Liver (tissue), 3 donors: ENCODE results near the gene ARFGAP1.

Source experiments
- CTCF ChIP-seq: fragments of 150-350 bp; IDR thresholded peaks from 2 replicates; pipeline ENCODE4 v1.5.1; 2017; ENCODE audit warnings: improper control_type of control experiment, low read depth, low read length; ENCODE audit not compliant: missing input control
- EGR1 ChIP-seq, 2 donors: IDR thresholded peaks; 2 replicates each; pipeline ENCODE4 v1.6.1; 2016 to 2018; ENCODE audit warnings: antibody characterized with exemption in 2 of 2, low read depth in 2 of 2
- FOXA2 ChIP-seq: IDR thresholded peaks from 2 replicates; pipeline ENCODE4 v1.6.1; 2016; ENCODE audit warnings: antibody characterized with exemption
- RAD21 ChIP-seq, 2 donors: IDR thresholded peaks; 2 replicates each; pipeline ENCODE4 v1.6.1; 2016; ENCODE audit warnings: antibody characterized with exemption in 2 of 2, mild to moderate bottlenecking in 2 of 2
- SP1 ChIP-seq: IDR thresholded peaks from 2 replicates; pipeline ENCODE4 v1.6.1; 2018; ENCODE audit warnings: antibody characterized with exemption, mild to moderate bottlenecking
- TAF1 ChIP-seq: conservative IDR thresholded peaks from 2 replicates; pipeline ENCODE4 v1.6.1; 2016; ENCODE audit warnings: antibody characterized with exemption, mild to moderate bottlenecking
- YY1 ChIP-seq: IDR thresholded peaks from 2 replicates; pipeline ENCODE4 v1.6.1; 2016; ENCODE audit warnings: antibody characterized with exemption, mild to moderate bottlenecking
- ZBTB33 ChIP-seq: IDR thresholded peaks from 2 replicates; pipeline ENCODE4 v1.6.1; 2016; ENCODE audit warnings: antibody characterized with exemption
- TF ChIP-seq, protein P1 (sequence below): IDR thresholded peaks from 2 replicates; pipeline ENCODE4 v1.6.1; 2016; ENCODE audit warnings: antibody characterized with exemption
- TF ChIP-seq, protein P2 (sequence below): IDR thresholded peaks from 2 replicates; pipeline ENCODE4 v1.6.1; 2016; ENCODE audit warnings: antibody characterized with exemption, mild to moderate bottlenecking
- donor health status: healthy.
- donor health status: healthy.

DNA sequence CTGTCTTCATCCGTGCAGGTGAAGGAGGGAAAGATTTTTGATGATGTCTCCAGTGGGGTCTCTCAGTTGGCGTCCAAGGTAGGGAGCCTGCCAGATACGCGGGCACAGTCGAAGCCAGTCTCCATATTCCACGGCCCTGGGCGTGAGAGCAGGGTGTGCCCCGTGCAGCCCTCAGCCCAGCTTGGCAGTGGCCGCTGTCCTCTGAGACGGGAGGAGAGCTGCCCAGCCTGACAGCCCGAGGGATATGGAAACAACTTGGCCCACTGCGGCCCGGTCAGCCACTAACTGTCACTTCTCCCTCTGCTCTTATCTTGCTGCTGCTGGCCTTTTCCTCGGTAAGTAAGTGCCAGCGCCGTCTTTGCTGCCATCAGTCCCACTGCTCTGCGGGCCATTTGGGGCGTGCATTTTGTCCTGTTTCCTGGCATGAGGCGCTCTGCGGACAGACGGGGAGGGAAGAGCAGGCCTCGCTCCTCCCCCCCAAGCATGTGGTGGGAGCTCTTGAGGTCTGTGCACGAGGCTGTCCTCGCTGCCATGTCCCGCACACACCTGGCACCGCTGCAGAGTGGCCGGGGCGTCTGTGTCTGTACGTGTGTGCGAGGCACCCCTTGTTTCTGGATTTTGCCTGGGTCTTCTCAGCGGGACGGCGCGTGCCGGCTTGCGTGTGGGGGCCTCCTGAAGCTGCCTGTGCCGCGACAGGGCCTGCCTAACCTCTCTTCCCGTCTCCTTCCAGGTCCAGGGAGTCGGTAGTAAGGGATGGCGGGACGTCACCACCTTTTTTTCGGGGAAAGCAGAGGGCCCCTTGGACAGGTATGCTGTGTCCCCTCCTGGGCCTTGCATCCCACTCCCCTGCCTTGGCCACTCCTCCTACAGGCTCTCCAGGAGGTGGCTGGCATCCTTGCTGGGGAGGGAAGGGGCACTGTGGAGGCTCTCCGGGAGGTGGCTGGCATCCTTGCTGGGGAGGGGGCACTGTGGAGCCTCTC, 13.3 kb downstream of the ARFGAP1 start:
- TF ChIP-seq TAF1 (no peak), CTCF (no peak), YY1 (no peak), SP1 (no peak), ZBTB33 (no peak), RAD21 (IDR thresholded peaks at IDR 0.05) (no peak), FOXA2 (no peak), EGR1 (IDR thresholded peaks at IDR 0.05; ENCODE audit: low read depth in 2 of 2) (no peak)
- TF ChIP-seq, protein P1, sequence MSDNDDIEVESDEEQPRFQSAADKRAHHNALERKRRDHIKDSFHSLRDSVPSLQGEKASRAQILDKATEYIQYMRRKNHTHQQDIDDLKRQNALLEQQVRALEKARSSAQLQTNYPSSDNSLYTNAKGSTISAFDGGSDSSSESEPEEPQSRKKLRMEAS: no peak
- TF ChIP-seq, protein P2, sequence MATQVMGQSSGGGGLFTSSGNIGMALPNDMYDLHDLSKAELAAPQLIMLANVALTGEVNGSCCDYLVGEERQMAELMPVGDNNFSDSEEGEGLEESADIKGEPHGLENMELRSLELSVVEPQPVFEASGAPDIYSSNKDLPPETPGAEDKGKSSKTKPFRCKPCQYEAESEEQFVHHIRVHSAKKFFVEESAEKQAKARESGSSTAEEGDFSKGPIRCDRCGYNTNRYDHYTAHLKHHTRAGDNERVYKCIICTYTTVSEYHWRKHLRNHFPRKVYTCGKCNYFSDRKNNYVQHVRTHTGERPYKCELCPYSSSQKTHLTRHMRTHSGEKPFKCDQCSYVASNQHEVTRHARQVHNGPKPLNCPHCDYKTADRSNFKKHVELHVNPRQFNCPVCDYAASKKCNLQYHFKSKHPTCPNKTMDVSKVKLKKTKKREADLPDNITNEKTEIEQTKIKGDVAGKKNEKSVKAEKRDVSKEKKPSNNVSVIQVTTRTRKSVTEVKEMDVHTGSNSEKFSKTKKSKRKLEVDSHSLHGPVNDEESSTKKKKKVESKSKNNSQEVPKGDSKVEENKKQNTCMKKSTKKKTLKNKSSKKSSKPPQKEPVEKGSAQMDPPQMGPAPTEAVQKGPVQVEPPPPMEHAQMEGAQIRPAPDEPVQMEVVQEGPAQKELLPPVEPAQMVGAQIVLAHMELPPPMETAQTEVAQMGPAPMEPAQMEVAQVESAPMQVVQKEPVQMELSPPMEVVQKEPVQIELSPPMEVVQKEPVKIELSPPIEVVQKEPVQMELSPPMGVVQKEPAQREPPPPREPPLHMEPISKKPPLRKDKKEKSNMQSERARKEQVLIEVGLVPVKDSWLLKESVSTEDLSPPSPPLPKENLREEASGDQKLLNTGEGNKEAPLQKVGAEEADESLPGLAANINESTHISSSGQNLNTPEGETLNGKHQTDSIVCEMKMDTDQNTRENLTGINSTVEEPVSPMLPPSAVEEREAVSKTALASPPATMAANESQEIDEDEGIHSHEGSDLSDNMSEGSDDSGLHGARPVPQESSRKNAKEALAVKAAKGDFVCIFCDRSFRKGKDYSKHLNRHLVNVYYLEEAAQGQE: no peak
